GM18909 (cell line): ENCODE data around the gene FGF3.

Experiments
- ATAC-seq: cut with Tn5 transposase; IDR thresholded peaks from one replicate; pipeline ENCODE4 v1.9.1; 2021; ENCODE audit warnings: mild to moderate bottlenecking; ENCODE audit not compliant: unreplicated experiment, poor library complexity

The FGF3 gene

GRCh38 chr11:69825941-69826340, 6.7 kb upstream of the FGF3 start:
- no peak for ATAC-seq

- ATAC-seq = no peak
Observed at GRCh38 chr11:69825037-69825834, 6.0 kb upstream of the FGF3 start.

GRCh38 chr11:69823641-69824265, 4.5 kb upstream of the FGF3 start:
- no peak for ATAC-seq

- ATAC-seq = no peak
Observed at GRCh38 chr11:69822676-69823494, 3.7 kb upstream of the FGF3 start.

GRCh38 chr11:69821511-69822040, 2.4 kb upstream of the FGF3 start:
- no peak for ATAC-seq

- ATAC-seq = no peak
Observed at GRCh38 chr11:69820441-69820840, 1.2 kb upstream of the FGF3 start.

- no peak for ATAC-seq
Observed at GRCh38 chr11:69819541-69820070, 390 bp upstream of the FGF3 start.

GRCh38 chr11:69818231-69818602, 999 bp downstream of the FGF3 start:
- no peak for ATAC-seq

GRCh38 chr11:69817265-69818230, 1.7 kb downstream of the FGF3 start:
- ATAC-seq = no peak

GRCh38 chr11:69816671-69817070, 2.5 kb downstream of the FGF3 start:
- no peak for ATAC-seq

GRCh38 chr11:69815973-69816372, 3.2 kb downstream of the FGF3 start:
- no peak for ATAC-seq

- no peak for ATAC-seq
Observed at GRCh38 chr11:69814902-69815301, 4.3 kb downstream of the FGF3 start.

- ATAC-seq = no peak
Observed at GRCh38 chr11:69814411-69814810, 4.8 kb downstream of the FGF3 start.

- ATAC-seq = no peak
Observed at GRCh38 chr11:69813839-69814238, 5.4 kb downstream of the FGF3 start.

- no peak for ATAC-seq
Observed at GRCh38 chr11:69812946-69813345, 6.3 kb downstream of the FGF3 start.

GRCh38 chr11:69812256-69812655, 7.0 kb downstream of the FGF3 start:
- ATAC-seq = no peak

GRCh38 chr11:69811431-69811830, 7.8 kb downstream of the FGF3 start:
- ATAC-seq = no peak

- ATAC-seq = no peak
Observed at GRCh38 chr11:69810289-69811118, 8.7 kb downstream of the FGF3 start.

GRCh38 chr11:69808667-69809086, 10.5 kb downstream of the FGF3 start:
- ATAC-seq = no peak
